Spinal cord (tissue), 10 donors: Measurements from ENCODE around the gene LRCH4. TPM values are rescaled to one million over a fixed set of nuclear protein-coding genes. Genes with fewer than 3 reads are reported as not detected.
A peak's percentile ranks its signal among the peaks of the same experiment; 100 is the strongest.
"Not testable (repeated sequence)": the region's sequence is repeated elsewhere in the genome, so short reads cannot be mapped to it uniquely, and the experiment has no call there.

Experiments
- DNase-seq, 6 donors: peaks; one replicate each; pipeline versions ENCODE4 v3.0.0 to v3.0.0-alpha.2; 2013 to 2015; ENCODE audit warnings: low spot score in 6 of 6, low read depth in 4 of 6
- H3K27ac ChIP-seq: one replicate; pipeline ENCODE4 v1.5.1; 2013; ENCODE audit warnings: low read depth, low read length, control low read depth
- H3K27me3 ChIP-seq: one replicate; pipeline ENCODE4 v1.6.1; 2013; ENCODE audit warnings: low read length; ENCODE audit not compliant: control insufficient read depth, insufficient read depth
- H3K36me3 ChIP-seq: one replicate; pipeline ENCODE4 v1.6.1; 2013; ENCODE audit warnings: low read length; ENCODE audit not compliant: control insufficient read depth, insufficient read depth
- H3K4me1 ChIP-seq: one replicate; pipeline ENCODE4 v1.6.1; 2013; ENCODE audit warnings: low read length; ENCODE audit not compliant: control insufficient read depth, insufficient read depth
- H3K4me3 ChIP-seq: one replicate; pipeline ENCODE4 v1.5.1; 2013; ENCODE audit warnings: low read depth, low read length, control low read depth
- H3K9me3 ChIP-seq: one replicate; pipeline ENCODE4 v1.6.1; 2013; ENCODE audit warnings: low read length; ENCODE audit not compliant: control insufficient read depth, insufficient read depth
- WGBS: methylation state at CpG from one replicate; pipeline ENCODE4 v1.1.5; 2013; ENCODE audit warnings: missing lambda C conversion rate; ENCODE audit not compliant: insufficient coverage; 5-methylcytosine and 5-hydroxymethylcytosine counted together
- polyA plus RNA-seq, 2 donors: library from polyadenylated mRNA; unstranded; fragments of 120-200 nt; gene quantifications; one replicate each; pipeline ENCODE4 v1.2.1, GENCODE V29; 2013; ENCODE audit not compliant: insufficient read length in 2 of 2
- total RNA-seq, 2 donors: library from RNA; depleted of rRNA in 1 of 2; stranded (reverse); fragments of 120-200 nt in 1 of 2; fragments of >200 nt in 1 of 2; gene quantifications; one replicate each; pipeline versions ENCODE4 v1.2.3 to v1.2.4, GENCODE V29; 2013 to 2014
- donor health status: healthy.

The LRCH4 gene
- total and polyA plus RNA-seq, 4 donors: 9.6 to 61.3 (median 29.1) TPM

GRCh38 chr7:100539436-100540006, 46.4 kb downstream of the LRCH4 start:
- Histone ChIP-seq H3K36me3 (no peaks in the 10 kb centered on the region), H3K27ac (peak overlapping the region; percentile 78), H3K9me3 (no peaks in the 10 kb centered on the region), H3K4me3 (peak overlapping the region; percentile 66), H3K27me3 (no peaks in the 10 kb centered on the region), H3K4me1 (peaks cover 13% of the 10 kb centered on the region)
- WGBS: 0% methylated on average over 42 of the region's 44 CpGs
- DNase-seq: no peak

GRCh38 chr7:100538654-100539435, 47.1 kb downstream of the LRCH4 start, which contains the start of gene AGFG2:
TSS of gene AGFG2 (plus strand) at chr7:100539203. CDS start at chr7:100539347, 144 bp downstream.
- no peaks in the 10 kb centered on the region for H3K36me3 ChIP-seq
- DNase-seq: peak; percentile 97 to 100 (median 100)
- H3K4me1 ChIP-seq: peaks cover 13% of the 10 kb centered on the region
- WGBS: under 1% methylated on average over 60 of the region's 60 CpGs
- no peaks in the 10 kb centered on the region for H3K9me3 ChIP-seq
- H3K27ac ChIP-seq: peak within 1 kb of the TSS; percentile 78
- peak within 1 kb of the TSS; percentile 66 for H3K4me3 ChIP-seq
- H3K27me3 ChIP-seq: no peaks in the 10 kb centered on the region

GRCh38 chr7:100538348-100538653, 47.6 kb downstream of the LRCH4 start:
- no peaks in the 10 kb centered on the region for H3K27me3 ChIP-seq
- WGBS: 10% methylated on average over 6 of the region's 8 CpGs
- H3K9me3 ChIP-seq: no peaks in the 10 kb centered on the region
- no peaks in the 10 kb centered on the region for H3K36me3 ChIP-seq
- no peak for DNase-seq
- peak overlapping the region; percentile 73 for H3K27ac ChIP-seq
- peak overlapping the region; percentile 66 for H3K4me3 ChIP-seq
- H3K4me1 ChIP-seq: peaks cover 13% of the 10 kb centered on the region

GRCh38 chr7:100536695-100537094, 49.2 kb downstream of the LRCH4 start:
- peaks cover 13% of the 10 kb centered on the region for H3K4me1 ChIP-seq
- WGBS: 100% methylated on average over 1 of the region's 2 CpGs
- H3K36me3 ChIP-seq, H3K4me3 ChIP-seq, H3K27ac ChIP-seq, H3K27me3 ChIP-seq, DNase-seq, H3K9me3 ChIP-seq: not testable (repeated sequence)

GRCh38 chr7:100535982-100536381, 49.9 kb downstream of the LRCH4 start:
- not testable (repeated sequence) for H3K27ac ChIP-seq, H3K27me3 ChIP-seq, DNase-seq, H3K4me3 ChIP-seq, H3K36me3 ChIP-seq, H3K9me3 ChIP-seq
- peaks cover 13% of the 10 kb centered on the region for H3K4me1 ChIP-seq
- 83% methylated on average over 1 of the region's 9 CpGs for WGBS

- Histone ChIP-seq H3K4me3 (no peak overlapping the region), H3K9me3 (no peaks in the 10 kb centered on the region), H3K27me3 (no peaks in the 10 kb centered on the region), H3K27ac (no peak overlapping the region), H3K36me3 (no peaks in the 10 kb centered on the region), H3K4me1 (no peaks in the 10 kb centered on the region)
- 83% methylated on average over 9 of the region's 14 CpGs for WGBS
- no peak for DNase-seq
These were observed 53.5 kb downstream of the LRCH4 start for GRCh38 chr7:100532165-100533022.

GRCh38 chr7:100528108-100528866, 57.6 kb downstream of the LRCH4 start:
- H3K4me1 ChIP-seq, H3K4me3 ChIP-seq, H3K27me3 ChIP-seq, H3K36me3 ChIP-seq, H3K27ac ChIP-seq, H3K9me3 ChIP-seq, DNase-seq: not testable (repeated sequence)
- WGBS: 76% methylated on average over 7 of the region's 12 CpGs
